ENCODE data around the gene ARHGAP31.

ARHGAP31 gene

DNA sequence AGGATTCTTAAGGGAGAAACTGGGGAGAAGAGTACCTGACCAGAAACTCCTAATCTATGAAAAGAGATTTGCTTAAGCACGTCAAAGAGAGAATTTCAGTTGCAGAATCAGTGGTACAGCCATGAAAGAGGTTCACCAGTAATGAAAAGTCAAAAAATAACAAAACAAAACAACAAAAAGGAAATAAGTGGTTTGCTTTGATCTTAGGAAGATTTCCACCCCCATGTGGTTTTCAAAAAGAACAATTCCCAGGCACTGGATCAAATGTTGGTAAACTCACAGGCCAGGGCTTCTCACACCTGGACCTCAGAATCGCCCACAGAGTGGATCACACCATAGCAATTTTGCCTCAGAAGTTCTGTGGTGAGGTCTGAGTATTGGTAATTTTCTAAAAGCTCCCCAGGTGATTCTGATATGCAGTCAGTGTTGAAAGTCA, 101.8 kb downstream of the ARHGAP31 start:
- DNase-seq (ENCODE audit: low spot score): no peak

DNA sequence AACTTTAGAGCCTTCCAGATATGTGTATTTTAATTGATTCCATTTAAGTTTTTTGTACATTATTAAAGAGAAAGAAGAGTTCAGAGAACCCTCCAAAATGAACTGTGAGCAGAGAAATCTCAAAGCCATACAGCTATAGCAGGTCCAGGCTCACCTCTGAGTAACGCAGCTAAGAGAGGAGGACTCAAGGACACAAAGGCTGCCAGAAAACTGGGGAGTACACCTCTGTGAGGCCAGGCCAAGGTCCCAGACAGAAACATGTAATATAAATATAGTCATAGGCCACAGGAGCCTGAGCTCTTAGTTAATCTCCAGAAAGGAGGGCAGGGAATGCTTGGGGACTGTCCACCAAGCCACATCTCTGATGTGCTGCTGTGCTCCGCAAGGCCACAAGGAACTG, 102.7 kb downstream of the ARHGAP31 start:
- DNase-seq (ENCODE audit: low spot score): no peak

DNA sequence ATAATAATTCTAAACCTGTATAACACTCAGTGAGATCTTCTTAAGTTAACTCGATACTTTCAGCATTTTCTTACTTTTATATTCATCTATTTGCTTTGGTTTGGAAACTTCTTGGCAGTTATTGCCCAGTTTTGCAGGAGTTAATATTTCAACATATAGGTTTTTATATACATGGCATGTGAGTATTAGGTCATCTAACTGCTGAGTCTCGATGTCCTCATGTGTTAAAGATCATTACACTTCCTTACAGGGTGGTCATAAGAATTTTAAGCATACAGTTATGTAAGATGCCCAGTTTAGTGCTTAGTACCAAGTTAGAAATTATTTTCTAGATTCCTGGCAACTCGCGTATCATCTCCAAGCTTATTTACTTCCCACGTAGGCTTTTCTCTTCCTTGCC, 106.3 kb downstream of the ARHGAP31 start:
- DNase-seq (ENCODE audit: low spot score): no peak

DNA sequence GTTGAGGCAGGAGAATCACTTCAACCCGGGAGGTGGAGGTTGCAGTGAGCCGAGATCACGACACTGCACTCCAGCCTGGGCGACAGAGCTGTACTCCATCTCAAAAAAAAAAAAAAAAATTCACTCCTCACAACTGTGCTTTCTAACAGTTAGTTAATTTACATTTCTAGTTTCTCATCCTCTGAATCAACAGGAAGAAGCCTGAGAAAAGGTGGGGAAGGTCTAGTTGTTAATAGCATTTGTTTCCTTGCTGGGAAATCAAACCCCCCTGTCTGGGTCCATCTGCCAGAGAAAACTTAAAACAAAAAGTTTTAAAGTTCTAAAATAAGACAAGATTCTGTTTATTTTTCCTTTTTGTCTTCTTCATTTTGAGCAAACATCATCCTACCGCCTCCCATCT, 106.9 kb downstream of the ARHGAP31 start:
- DNase-seq (ENCODE audit: low spot score): no peak

DNA sequence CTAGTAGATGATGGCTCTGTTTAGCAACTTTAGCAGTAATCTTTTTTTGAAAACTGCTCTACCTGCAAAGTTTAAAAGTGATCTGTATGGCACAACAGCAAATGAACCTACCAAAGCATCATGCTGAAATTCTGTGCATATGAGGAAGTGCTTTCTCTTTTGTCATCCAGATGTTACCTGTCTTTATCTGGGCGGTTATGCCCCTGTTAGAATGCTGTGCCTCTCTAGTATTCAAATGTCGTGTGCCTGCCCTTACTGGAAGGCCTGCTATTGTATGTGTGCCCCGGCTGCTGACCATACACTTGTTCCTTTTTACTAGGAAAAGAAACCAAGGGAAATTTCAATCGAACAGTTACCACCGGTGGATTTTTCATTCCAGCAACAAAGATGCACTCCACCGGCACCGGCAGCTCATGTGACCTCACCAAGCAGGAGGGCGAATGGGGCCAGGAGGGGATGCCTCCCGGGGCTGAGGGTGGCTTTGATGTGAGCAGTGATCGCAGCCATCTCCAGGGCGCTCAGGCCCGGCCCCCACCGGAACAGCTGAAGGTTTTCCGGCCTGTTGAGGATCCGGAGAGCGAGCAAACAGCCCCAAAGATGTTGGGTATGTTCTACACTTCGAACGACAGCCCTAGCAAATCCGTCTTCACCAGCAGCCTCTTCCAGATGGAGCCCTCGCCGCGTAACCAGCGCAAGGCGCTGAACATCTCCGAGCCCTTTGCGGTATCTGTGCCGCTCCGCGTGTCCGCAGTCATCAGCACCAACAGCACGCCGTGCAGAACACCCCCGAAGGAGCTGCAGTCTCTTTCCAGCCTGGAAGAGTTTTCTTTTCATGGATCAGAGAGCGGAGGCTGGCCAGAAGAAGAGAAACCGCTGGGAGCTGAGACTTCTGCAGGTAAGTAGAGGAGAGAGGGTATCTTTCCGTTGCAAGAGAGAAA, 107.6 kb downstream of the ARHGAP31 start:
- no peak for DNase-seq (ENCODE audit: low spot score)

DNA sequence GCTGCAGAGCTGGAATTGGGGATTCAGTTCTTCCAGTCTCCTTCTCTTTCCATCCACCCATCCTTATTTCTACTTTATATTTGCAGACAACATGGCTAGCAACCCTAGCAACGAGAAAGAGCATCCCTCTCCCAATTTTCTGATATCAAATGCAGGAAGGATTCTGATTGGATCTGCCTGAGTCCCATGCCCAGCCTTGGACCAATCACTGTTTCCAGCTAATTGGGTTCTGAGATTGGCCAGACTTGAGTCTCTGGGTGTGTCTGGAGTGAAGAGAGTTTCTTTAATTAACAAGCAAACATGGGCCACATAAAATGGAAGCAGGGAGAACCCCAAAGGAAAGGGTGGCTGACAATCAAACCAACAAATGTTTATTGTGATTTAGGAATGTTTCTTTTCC, 108.6 kb downstream of the ARHGAP31 start:
- no peak for DNase-seq (ENCODE audit: low spot score)

DNA sequence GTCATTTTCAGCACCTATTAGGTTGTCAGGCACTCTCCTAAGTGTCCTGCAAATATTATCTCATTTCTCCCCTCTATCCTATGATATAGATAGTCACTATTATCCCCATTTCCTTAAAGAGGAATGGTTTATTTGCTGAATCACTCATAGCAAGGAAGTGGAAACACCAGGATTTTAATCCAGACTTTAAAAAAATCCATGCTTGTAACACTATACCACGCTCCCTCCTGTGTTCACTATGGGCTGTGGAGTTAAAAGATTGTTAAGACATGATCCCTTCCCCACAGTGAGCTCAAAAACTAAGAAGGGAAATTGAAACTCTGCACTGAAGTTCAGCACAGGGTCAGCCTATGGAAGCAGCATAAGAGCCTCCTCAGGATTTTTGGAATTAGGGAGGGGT, 109.0 kb downstream of the ARHGAP31 start:
- DNase-seq (ENCODE audit: low spot score): no peak

DNA sequence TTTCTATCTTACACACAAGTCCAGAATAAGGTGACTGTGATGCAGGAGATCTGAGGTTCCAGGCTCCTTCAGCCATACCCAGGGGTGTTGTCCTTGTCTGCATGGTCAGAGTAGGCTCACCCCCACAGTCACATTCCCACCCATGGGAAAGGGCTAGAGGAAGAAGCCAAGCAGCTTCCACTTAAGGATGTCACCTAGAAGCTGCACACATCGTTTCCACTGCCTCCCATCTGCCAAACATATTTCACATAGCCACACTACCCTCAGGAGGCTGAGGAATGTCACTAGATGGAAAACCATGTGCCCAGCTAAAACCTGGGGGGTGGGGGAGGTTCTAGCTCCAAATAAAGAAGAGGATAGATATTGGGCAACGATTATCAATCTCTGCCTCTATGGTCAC, 111.1 kb downstream of the ARHGAP31 start:
- DNase-seq (ENCODE audit: low spot score): no peak

DNA sequence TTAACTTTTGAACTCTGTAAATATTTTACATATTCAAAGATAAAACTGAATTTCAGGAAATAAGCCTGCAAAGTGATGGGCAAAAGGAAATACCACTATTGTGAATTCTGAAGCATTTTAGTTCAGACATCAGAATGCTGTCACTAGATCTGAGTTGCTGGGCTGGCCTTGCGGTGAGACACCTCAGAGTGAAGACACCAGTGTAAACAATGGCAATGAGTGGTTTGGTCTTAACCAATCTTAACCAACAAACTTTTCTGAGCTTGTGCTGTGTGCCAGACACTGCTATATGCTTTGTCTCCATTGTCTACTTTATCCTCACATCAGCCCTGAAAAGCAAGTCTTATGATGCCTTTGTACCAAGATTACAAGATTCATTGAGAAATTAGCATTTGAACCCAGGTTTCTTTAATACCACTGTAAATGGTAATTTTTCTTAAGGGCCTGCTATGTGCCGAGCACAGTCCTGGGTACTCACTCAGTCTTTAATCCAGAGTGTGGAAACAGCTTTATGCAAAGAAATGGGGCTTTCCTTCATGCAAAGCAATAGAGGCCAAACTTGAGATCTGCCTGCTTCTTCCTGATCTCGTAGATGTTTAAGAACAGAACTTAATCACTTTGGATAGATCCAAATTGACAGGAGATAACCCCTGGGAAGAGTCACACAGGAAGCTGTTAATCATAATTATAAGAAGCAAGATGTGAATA, 114.2 kb downstream of the ARHGAP31 start:
- no peak for DNase-seq (ENCODE audit: low spot score)

DNA sequence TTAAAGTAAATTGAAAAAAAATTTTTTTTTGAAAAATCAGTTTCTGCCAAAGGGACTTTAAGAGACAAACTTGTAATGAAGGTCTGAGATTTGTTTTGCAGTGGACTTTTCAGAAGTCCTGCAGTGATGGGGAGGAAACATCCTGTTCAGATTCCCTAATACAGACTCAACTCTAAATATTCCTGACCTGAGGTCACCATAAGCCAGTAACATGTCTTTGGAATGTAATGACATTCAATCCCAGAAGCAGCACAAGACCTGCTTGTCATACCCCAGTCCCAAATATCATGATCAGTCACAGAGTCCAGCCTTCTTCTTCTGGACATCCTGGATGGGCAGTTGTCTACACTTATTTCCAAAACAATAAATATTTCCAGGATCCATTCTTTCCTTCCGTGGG, 115.7 kb downstream of the ARHGAP31 start:
- no peak for DNase-seq (ENCODE audit: low spot score)

DNA sequence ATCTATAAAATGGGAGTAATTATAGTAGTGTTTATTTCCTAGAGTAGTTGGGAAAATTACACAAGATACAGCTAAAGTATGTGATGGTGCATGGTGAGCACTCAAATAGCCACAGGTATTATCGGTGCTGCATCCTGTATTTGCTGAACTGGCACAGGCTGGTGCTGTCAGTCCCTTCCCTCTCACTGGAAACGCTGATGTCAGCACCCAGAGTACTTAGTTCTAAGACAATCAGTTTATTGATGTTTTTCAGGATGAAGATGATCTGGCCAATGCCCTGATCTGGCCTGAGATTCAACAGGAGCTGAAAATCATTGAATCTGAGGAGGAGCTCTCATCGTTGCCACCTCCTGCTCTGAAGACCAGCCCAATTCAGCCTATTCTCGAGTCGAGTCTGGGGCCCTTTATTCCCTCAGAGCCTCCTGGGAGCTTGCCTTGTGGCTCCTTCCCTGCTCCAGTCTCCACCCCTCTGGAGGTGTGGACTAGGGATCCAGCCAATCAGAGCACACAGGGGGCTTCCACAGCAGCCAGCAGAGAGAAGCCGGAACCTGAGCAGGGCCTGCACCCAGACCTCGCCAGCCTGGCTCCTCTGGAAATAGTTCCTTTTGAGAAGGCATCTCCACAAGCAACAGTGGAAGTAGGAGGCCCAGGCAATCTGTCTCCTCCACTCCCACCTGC, 119.6 kb downstream of the ARHGAP31 start:
- no peak for DNase-seq (ENCODE audit: low spot score)

DNA sequence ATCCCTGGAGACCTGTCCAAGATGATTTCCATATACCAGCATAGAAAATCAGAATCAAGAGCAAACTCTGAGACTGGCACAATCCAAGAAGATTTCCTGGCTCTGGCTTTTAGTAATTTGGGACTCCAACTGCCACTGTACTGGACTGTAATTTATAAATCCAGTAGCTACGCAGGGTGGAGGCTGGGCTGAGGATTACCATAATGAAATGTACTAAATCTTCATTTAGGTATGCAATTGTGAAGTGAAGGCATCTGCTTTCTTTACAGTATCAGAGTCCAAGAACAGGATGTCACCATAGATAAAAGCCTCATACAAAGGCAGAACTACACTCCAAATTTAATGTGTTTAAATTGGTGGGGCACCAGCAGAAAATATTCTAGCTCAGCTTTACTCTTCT, 122.7 kb downstream of the ARHGAP31 start:
- DNase-seq (ENCODE audit: low spot score): no peak

DNA sequence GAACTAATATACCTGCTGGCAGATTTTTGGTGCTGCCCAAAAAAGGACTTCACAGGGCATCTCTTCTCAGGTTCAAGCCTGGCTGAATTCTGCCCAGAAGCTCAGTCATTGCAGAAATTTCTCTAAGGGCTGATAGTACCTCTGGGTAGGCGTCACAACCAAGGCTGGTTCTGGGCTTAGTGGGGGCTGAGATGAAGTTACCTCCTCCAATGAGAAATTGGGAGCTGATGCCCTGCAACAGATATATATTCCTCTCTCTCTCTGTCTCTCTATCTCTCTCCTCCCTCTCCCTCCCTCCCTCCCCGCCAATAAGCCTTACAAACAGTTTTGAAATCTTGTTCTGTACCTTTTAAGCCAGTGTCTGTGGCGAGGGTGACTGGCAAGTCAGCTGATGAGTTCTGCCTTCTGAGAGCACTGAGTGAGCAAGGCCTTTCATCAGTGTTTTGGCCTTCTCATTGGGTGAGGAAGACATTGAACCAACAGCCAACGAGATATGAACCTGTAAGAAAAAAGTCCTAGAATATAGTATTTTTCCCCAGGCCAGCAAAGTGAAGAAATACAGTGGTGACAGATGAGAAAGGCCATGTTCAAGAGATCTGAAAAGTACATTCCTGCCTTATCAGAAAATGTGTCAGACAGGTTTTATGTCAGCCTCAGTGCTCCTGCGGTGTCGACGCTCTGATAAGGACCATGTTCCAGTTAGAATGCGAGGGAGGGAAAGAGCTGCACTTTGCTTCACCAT, 123.8 kb downstream of the ARHGAP31 start:
- no peak for DNase-seq (ENCODE audit: low spot score)

DNA sequence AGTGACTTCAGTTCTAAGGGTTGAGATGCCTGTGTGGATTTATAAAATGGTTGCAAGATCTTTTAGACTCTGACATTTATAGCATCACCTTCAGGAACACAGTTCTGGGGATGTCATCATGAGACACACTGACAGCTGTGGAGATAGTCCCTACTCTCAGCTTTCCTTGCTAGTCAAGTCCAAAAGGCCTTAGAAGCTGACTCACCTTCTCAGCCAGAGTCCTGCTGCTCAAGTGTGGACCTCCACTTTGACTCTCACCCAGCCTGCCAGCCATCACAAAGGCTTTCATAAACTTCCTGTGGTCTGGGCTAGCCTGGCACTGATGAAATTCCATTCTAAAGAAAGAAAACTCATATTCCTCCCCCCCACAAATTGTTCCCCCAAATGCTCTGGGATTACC, 124.5 kb downstream of the ARHGAP31 start:
- no peak for DNase-seq (ENCODE audit: low spot score)

DNA sequence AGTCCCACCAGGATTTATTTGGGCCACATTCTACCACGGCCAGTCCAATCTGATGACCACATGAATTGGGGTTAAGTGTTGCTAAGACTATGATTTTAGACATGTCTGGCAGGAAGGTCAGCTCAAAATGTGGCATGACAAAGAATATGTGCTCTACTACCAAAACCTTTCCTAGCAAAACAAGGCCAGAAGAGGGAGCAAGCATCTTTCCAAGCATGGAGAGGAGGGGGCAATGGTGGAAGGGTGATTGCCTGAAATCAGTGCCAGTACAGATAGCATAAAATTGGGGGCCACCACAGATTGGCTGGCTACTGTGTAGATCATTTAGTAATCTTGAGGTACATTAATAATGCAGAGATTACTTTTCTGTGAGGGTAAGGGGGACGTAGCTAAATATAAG, 126.0 kb downstream of the ARHGAP31 start:
- no peak for DNase-seq (ENCODE audit: low spot score)

DNA sequence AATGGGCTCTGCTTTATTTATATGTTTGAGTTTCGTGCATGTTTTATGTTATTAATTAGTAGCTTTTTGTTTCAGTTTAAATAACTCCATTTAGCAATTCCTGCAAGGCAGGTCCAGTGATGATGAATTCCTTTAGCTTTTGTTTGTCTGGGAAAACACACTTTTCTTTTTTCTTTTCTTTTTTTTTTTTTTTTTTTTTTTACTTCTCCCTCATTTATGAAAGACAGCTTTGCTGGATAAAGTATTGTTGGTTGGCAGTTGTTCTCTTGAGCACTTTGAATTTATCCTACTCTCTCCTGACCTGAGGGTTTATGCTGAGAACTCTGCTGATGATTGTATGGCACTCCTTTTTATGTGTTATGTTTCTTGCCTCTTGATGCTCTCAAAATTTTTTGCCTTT, 133.5 kb downstream of the ARHGAP31 start:
- no peak for DNase-seq (ENCODE audit: low spot score)

DNA sequence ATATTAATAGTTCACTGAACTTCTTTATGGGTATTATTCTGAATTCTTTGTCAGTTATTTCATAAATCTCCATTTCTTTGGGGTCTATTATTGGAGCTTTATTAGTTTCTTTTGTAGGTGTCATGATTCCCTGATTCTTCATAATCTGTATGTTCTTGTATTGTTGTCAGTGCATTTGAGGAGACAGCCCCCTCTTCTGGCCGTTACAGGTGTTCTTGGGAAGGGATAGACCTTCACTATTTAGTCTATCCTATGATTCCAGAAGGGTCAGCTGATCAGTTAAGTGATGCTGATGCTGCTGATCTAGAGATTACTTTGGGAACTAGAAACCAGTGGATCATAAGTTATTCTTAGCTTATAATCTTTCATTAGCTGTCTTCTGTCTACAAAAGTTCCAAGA, 134.4 kb downstream of the ARHGAP31 start:
- no peak for DNase-seq (ENCODE audit: low spot score)

DNA sequence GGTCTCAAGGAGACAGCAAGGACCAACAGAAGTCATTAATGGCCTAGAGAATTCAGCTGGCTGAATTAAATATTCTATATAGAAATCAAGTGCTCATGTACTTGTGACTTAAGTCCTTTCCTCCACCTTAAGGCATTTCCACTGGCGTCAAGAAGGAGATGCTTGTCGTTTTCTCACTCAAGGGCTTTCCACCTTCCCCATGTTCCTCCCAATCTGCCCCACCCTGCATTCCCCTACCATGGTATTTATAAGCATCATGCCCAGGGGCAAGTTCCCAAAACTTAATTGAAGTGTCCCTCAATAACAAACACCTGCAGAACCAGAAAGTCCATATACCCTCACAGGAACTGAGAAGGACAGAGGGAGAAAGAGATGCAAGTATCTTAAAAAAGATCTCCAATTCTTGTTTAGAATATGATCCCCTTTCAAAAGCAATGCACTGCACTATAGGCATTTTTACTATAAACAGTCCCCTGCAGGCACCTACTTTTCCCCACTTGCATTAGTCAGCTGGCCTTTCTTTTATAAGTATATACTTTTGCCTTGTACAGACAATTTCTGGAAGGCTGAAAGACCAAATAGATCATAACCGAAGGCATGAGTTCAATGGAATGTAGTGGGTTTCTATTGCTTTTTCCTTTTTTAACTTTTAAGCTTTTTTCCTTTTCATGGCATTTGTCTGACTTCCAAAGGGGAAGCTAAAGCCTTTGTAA, 139.6 kb downstream of the ARHGAP31 start:
- DNase-seq (ENCODE audit: low spot score): no peak

DNA sequence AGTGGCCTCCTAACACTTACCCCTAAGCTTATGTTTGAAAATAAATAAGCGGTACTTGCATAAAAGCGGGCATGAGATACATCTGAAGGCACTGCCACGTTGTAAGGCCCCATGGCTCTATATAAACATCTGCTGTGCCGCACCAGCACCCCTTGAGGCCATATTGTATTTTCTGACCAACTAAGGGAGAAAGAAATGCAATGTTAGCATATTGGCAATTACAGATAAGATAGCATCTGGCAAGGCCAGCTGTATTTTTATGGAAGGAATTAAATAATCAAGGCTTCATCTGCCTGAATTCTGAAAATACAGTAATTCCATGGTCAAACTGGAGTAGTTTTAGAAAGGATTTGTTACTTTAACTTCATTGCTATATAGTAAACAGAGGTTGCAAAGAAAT, 140.5 kb downstream of the ARHGAP31 start:
- DNase-seq (ENCODE audit: low spot score): no peak

DNA sequence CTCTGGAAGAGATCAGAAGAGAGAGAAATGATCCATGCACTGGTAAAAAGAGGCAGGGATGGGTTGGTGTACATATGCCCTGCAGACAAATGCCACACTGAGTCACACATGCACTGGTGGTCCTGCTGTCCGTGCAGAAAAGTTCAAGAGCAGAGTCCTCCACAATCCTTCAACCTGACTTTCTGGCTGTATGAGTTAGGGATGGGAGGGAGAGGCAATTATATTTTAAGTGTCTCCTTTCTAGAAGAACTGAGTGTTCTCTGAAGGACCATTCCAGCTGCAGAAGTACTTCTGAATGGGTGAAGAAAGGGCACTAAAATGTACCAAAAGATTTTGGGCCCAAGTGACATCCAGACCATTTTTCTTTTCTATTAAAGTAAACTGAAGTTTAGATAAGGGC, 142.8 kb downstream of the ARHGAP31 start:
- no peak for DNase-seq (ENCODE audit: low spot score)

DNA sequence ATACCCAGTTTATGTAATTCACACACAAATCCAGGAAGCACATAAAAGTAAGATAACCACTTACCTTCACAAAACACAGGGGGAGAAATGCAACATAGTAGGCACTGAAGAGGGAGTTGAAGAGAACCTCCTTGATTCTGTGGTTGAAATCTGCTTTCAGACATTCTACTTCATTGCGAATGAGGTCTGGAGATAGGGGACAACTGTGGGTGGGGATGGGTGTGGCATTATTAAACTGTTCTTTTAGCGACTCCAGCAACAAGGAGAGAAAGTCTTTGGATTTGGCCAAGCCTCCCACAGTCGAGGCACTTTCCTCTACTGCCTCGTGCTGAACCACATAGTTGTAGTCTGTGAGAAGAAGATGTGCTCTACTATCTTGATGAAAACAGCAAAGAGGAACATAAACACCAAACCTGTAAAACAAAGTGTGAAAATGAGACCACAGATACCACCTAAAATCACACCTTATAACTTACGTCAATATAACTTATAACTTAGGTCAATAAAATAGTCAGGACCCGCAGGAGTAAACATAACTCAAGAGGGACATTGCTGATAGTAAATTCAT, 143.6 kb downstream of the ARHGAP31 start:
- no peak for DNase-seq (ENCODE audit: low spot score)

All from CD4-positive, alpha-beta T cell treated with Interleukin-2 at 100 ng/mL for 4 hours (primary cell).